Mesendoderm (in vitro differentiated cells): ENCODE data around the gene CISD2.
"Not testable (repeated sequence)": the region's sequence is repeated elsewhere in the genome, so short reads cannot be mapped to it uniquely, and the experiment has no call there.

Source experiments
- DNase-seq: peaks from one replicate; pipeline ENCODE4 v3.0.0; 2013
- H2AK5ac ChIP-seq: 2 replicates; pipeline ENCODE4 v1.6.1; 2013; ENCODE audit warnings: low read length, inconsistent platforms
- H2BK120ac ChIP-seq: 2 replicates; pipeline ENCODE4 v1.6.1; 2013; ENCODE audit warnings: low read depth, mild to moderate bottlenecking, low read length, moderate library complexity, mixed read lengths
- H2BK15ac ChIP-seq: replicated peaks from 2 replicates; pipeline ENCODE4 v1.6.1; 2013; ENCODE audit warnings: low read depth, mild to moderate bottlenecking, moderate library complexity
- H2BK5ac ChIP-seq: 2 replicates; pipeline ENCODE4 v1.6.1; 2013; ENCODE audit warnings: low read length, inconsistent platforms
- H3K18ac ChIP-seq: 2 replicates; pipeline ENCODE4 v1.6.1; 2013; ENCODE audit warnings: mild to moderate bottlenecking, low read length, mixed read lengths
- H3K23ac ChIP-seq: one replicate; pipeline ENCODE4 v1.6.1; 2013; ENCODE audit warnings: low read length
- H3K27ac ChIP-seq: 2 replicates; pipeline ENCODE4 v1.5.1; 2013; ENCODE audit warnings: low read depth, mild to moderate bottlenecking, inconsistent platforms, low read length, moderate library complexity
- H3K27me3 ChIP-seq: 2 replicates; pipeline ENCODE4 v1.6.1; 2013; ENCODE audit warnings: low read length, control low read depth, mild to moderate bottlenecking, inconsistent platforms; ENCODE audit not compliant: insufficient read depth, poor library complexity
- H3K36me3 ChIP-seq: 2 replicates; pipeline ENCODE4 v1.6.1; 2013; ENCODE audit warnings: low read length, inconsistent platforms; ENCODE audit not compliant: control insufficient read depth, insufficient read depth
- H3K4ac ChIP-seq: one replicate; pipeline ENCODE4 v1.6.1; 2013; ENCODE audit warnings: low read depth, mild to moderate bottlenecking, low read length, moderate library complexity
- H3K4me1 ChIP-seq: 2 replicates; pipeline ENCODE4 v1.6.1; 2013; ENCODE audit warnings: low read depth, low read length, inconsistent platforms; ENCODE audit not compliant: control insufficient read depth
- H3K4me2 ChIP-seq: 2 replicates; pipeline ENCODE4 v1.6.1; 2013; ENCODE audit warnings: low read length
- H3K4me3 ChIP-seq: 2 replicates; pipeline ENCODE4 v1.5.1; 2013; ENCODE audit warnings: mild to moderate bottlenecking, low read length
- H3K56ac ChIP-seq: one replicate; pipeline ENCODE4 v1.6.1; 2013; ENCODE audit warnings: low read length
- H3K79me1 ChIP-seq: 2 replicates; pipeline ENCODE4 v1.6.1; 2013; ENCODE audit warnings: low read length, inconsistent platforms
- H3K79me2 ChIP-seq: 2 replicates; pipeline ENCODE4 v1.6.1; 2013; ENCODE audit warnings: mild to moderate bottlenecking, low read length; ENCODE audit not compliant: control insufficient read depth, insufficient read depth
- H3K9ac ChIP-seq: 2 replicates; pipeline ENCODE4 v1.6.1; 2013; ENCODE audit warnings: low read length, inconsistent platforms
- H4K5ac ChIP-seq: one replicate; pipeline ENCODE4 v1.6.1; 2013; ENCODE audit warnings: low read length
- H4K8ac ChIP-seq: one replicate; pipeline ENCODE4 v1.6.1; 2013; ENCODE audit warnings: low read depth, mild to moderate bottlenecking, control low read depth, low read length, moderate library complexity
- WGBS: extraction: QIAGEN DNeasy Blood & Tissue Kit; methylation state at CpG from one replicate; pipeline ENCODE4 v1.1.7; 2013; ENCODE audit warnings: low lambda C conversion rate, missing lambda C conversion rate; ENCODE audit not compliant: insufficient coverage; ENCODE audit errors: extremely low coverage; 5-methylcytosine and 5-hydroxymethylcytosine counted together

CISD2 gene

DNA sequence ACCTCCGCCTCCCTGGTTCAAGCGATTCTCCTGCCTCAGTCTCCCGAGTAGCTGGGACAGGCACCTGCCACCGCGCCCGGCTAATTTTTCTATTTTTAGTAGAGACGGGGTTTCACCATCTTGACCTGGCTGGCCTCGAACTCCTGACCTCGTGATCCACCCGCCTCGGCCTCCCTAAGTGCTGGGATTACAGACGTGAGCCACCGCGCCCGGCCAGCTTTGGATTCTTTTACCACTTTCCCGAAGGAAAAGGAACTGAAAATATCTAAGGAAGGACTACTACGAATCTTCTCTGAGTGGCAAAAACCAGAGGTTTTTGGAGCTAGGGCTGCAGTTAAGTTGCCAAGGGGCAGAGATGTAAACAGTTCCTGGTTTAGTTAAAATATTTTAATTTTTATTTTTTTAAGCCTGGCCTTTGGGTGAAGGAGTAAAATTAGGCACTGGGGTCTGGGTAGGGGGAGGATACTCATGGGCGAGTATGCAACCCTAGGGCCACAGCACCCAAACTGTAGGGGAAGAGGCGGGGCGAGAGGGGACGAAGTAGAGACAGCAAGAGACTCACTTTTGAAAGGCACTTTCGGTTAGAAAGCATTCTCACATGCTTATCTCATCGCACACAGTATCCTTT, 525 bp upstream of the CISD2 start:
- Histone ChIP-seq H3K18ac (peak overlapping the region; percentile 86), H4K5ac (peak overlapping the region; percentile 82), H3K4me3 (peak overlapping the region; percentile 62), H3K4me2 (peak overlapping the region; percentile 45), H3K27me3 (no peaks in the 10 kb centered on the region), H3K27ac (peak overlapping the region; percentile 95), H3K9ac (peak overlapping the region; percentile 85), H3K36me3 (no peaks in the 10 kb centered on the region), H2BK15ac (no peak overlapping the region), H2AK5ac (no peak overlapping the region), H2BK120ac (peak overlapping the region; percentile 61), H3K4ac (peak overlapping the region; percentile 37), H3K23ac (no peak overlapping the region), H3K56ac (peak overlapping the region; percentile 98), H3K79me1 (peaks cover 2% of the 10 kb centered on the region), H3K79me2 (peaks cover 8% of the 10 kb centered on the region), H2BK5ac (peak overlapping the region; percentile 72), H4K8ac (peak overlapping the region; percentile 82), H3K4me1 (no peaks in the 10 kb centered on the region)
- DNase-seq: no peak
- no CpG with 5 or more reads among the region's 23 CpGs for WGBS

- H2BK15ac ChIP-seq: no peak overlapping the region
- no peaks in the 10 kb centered on the region for H3K4me1 ChIP-seq
- peak overlapping the region; percentile 94 for H3K9ac ChIP-seq
- peak overlapping the region; percentile 57 for H2BK5ac ChIP-seq
- peak overlapping the region; percentile 100 for H3K56ac ChIP-seq
- H3K4me2 ChIP-seq: peak overlapping the region; percentile 81
- no peak overlapping the region for H3K18ac ChIP-seq
- H3K79me2 ChIP-seq: peaks cover 12% of the 10 kb centered on the region
- H4K5ac ChIP-seq: peak overlapping the region; percentile 21
- H2AK5ac ChIP-seq: no peak overlapping the region
- no peaks in the 10 kb centered on the region for H3K27me3 ChIP-seq
- WGBS: no CpG with 5 or more reads among the region's 19 CpGs
- H3K27ac ChIP-seq: peak overlapping the region; percentile 95
- H3K36me3 ChIP-seq: no peaks in the 10 kb centered on the region
- H2BK120ac ChIP-seq: no peak overlapping the region
- DNase-seq: no peak
- no peak overlapping the region for H4K8ac ChIP-seq
- peak overlapping the region; percentile 84 for H3K4me3 ChIP-seq
- peak overlapping the region; percentile 15 for H3K23ac ChIP-seq
- no peak overlapping the region for H3K4ac ChIP-seq
- H3K79me1 ChIP-seq: peaks cover 5% of the 10 kb centered on the region
Measured at GRCh38 chr4:102869569-102870197, 891 bp downstream of the CISD2 start.

DNA sequence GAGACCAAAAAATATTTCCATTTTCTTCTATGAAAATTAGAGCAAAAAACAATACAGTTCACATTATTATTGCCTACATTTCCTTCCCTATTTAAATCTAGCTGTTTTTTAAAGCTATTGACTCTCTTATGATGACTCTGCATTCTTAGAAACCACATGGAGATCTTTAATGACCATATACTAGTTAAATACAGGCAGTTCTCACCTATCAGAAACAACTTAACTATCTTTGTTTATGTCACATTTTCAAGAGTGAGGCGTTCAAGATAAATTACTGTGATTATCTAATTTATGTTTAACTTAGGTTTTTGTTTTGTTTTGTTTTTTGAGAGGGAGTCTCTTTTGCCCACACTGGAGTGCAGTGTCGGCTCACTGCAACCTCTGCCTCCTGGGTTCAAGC, 3.0 kb downstream of the CISD2 start:
- WGBS: no CpG with 5 or more reads among the region's 2 CpGs
- H2BK5ac ChIP-seq: no peak overlapping the region
- H4K8ac ChIP-seq: no peak overlapping the region
- peaks cover 1% of the 10 kb centered on the region for H3K36me3 ChIP-seq
- H2BK15ac ChIP-seq: no peak overlapping the region
- no peak overlapping the region for H3K23ac ChIP-seq
- peaks cover 12% of the 10 kb centered on the region for H3K79me2 ChIP-seq
- H3K79me1 ChIP-seq: peaks cover 6% of the 10 kb centered on the region
- no peaks in the 10 kb centered on the region for H3K27me3 ChIP-seq
- H3K4me1 ChIP-seq: no peaks in the 10 kb centered on the region
- no peak overlapping the region for H3K4me3 ChIP-seq
- no peak overlapping the region for H3K27ac ChIP-seq
- no peak overlapping the region for H2BK120ac ChIP-seq
- H3K56ac ChIP-seq: no peak overlapping the region
- no peak overlapping the region for H3K4me2 ChIP-seq
- H3K4ac ChIP-seq: no peak overlapping the region
- DNase-seq: peak; percentile 6
- no peak overlapping the region for H4K5ac ChIP-seq
- H3K9ac ChIP-seq: no peak overlapping the region
- H3K18ac ChIP-seq: no peak overlapping the region
- H2AK5ac ChIP-seq: no peak overlapping the region

- not testable (repeated sequence) for H3K4me2 ChIP-seq, H3K18ac ChIP-seq, H3K27ac ChIP-seq, H3K36me3 ChIP-seq, H3K4me1 ChIP-seq, H2BK120ac ChIP-seq, DNase-seq, H2BK5ac ChIP-seq, H3K4ac ChIP-seq, H4K5ac ChIP-seq, H4K8ac ChIP-seq, H3K23ac ChIP-seq, H3K79me1 ChIP-seq, H3K27me3 ChIP-seq, H3K9ac ChIP-seq, H3K79me2 ChIP-seq, H2BK15ac ChIP-seq, H2AK5ac ChIP-seq, H3K56ac ChIP-seq, H3K4me3 ChIP-seq
- WGBS: no CpG with 5 or more reads among the region's 3 CpGs
Measured at GRCh38 chr4:102877477-102878106, 8.8 kb downstream of the CISD2 start.

GRCh38 chr4:102878349-102878748, 9.6 kb downstream of the CISD2 start:
- not testable (repeated sequence) for H3K79me2 ChIP-seq, H3K79me1 ChIP-seq, H3K23ac ChIP-seq, H3K27ac ChIP-seq, DNase-seq, H4K5ac ChIP-seq, H2BK15ac ChIP-seq, H4K8ac ChIP-seq, H3K36me3 ChIP-seq, H3K4me1 ChIP-seq, H3K9ac ChIP-seq, H3K4ac ChIP-seq, H3K4me2 ChIP-seq, H3K27me3 ChIP-seq, H3K18ac ChIP-seq, H3K4me3 ChIP-seq, H2BK5ac ChIP-seq, H3K56ac ChIP-seq, H2AK5ac ChIP-seq, H2BK120ac ChIP-seq
- no CpG with 5 or more reads among the region's 4 CpGs for WGBS
